Body of pancreas (tissue), 4 donors: ENCODE measurements around the gene ARF6.

Source experiments
- POLR2A ChIP-seq, 3 donors: fragments of 450-650 bp; IDR thresholded peaks; one replicate each; pipeline ENCODE4 v1.6.1; 2016; ENCODE audit warnings: antibody characterized with exemption in 3 of 3, mild to moderate bottlenecking in 2 of 3
- TF ChIP-seq, protein P1 (sequence below), 7 experiments: fragments of 450-650 bp in 4 of 7; fragments of 200-600 bp in 3 of 7; sonication (generic) in 3 of 7; IDR thresholded peaks; one replicate each; pipeline ENCODE4 v1.5.1; 2016 to 2019; ENCODE audit warnings: antibody characterized with exemption in 7 of 7

DNA sequence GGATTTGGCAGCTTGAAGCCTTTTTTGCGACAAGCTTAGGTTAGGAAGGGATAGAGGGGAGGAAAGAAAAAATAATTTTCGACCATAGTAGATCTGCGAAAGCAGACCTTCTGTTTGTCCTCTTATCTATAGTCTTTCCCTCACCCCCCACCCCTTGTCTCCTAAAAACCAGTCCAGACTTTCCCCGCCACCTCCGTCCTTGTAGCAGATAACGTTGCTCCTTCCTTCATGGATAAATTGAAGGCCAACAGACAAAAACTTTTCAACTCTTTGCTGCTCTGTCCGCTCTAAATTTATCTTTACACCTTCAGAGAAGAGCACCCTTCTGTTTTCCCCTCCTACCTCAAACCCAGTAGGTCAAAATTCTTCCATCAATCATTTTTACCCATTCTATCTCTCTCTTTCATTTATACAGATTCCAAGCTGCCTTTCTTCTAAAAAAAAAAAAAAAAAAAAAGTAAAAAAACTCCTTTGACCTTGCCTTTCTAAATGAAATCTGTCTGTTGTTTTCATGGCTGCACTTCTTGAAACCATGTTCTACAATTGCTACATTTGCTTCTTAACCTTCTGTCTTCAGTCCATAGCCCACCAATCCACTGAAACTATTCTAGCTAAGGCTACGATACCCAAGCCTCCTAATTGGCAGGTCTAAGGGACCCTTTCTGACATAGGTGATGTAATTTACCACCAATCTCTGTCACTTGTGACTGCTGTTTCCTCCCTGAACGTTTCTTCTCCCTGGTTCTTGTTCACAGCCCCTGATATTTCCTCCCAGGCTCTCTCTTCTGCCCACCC lies 29.2 kb upstream of the ARF6 start:
- TF ChIP-seq, protein P1, sequence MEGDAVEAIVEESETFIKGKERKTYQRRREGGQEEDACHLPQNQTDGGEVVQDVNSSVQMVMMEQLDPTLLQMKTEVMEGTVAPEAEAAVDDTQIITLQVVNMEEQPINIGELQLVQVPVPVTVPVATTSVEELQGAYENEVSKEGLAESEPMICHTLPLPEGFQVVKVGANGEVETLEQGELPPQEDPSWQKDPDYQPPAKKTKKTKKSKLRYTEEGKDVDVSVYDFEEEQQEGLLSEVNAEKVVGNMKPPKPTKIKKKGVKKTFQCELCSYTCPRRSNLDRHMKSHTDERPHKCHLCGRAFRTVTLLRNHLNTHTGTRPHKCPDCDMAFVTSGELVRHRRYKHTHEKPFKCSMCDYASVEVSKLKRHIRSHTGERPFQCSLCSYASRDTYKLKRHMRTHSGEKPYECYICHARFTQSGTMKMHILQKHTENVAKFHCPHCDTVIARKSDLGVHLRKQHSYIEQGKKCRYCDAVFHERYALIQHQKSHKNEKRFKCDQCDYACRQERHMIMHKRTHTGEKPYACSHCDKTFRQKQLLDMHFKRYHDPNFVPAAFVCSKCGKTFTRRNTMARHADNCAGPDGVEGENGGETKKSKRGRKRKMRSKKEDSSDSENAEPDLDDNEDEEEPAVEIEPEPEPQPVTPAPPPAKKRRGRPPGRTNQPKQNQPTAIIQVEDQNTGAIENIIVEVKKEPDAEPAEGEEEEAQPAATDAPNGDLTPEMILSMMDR (IDR thresholded peaks at IDR 0.05) = no peak
- TF ChIP-seq POLR2A (IDR thresholded peaks at IDR 0.05) = no peak
